H9 (cell line): ENCODE results near the gene CD59. TPM values are rescaled to one million over a fixed set of nuclear protein-coding genes. Genes with fewer than 3 reads are reported as not detected.

ENCODE experiments used
- DNase-seq: peaks from one replicate; pipeline ENCODE4 v3.0.0-alpha.2; 2017
- H2AFZ ChIP-seq: one replicate; pipeline ENCODE4 v1.6.1; 2013; ENCODE audit warnings: mild to moderate bottlenecking, low read length, control low read depth, moderate library complexity
- H2AK5ac ChIP-seq: 2 replicates; pipeline ENCODE4 v1.6.1; 2013; ENCODE audit warnings: low read length, control low read depth, mixed read lengths; ENCODE audit not compliant: insufficient read length
- H2BK120ac ChIP-seq: one replicate; pipeline ENCODE4 v1.6.1; 2013; ENCODE audit warnings: low read depth, mild to moderate bottlenecking, low read length, control low read depth, inconsistent platforms; ENCODE audit not compliant: poor library complexity, severe bottlenecking
- H2BK12ac ChIP-seq: 2 replicates; pipeline ENCODE4 v1.6.1; 2013; ENCODE audit warnings: low read length, control low read depth, mixed read lengths, low read depth; ENCODE audit not compliant: insufficient read length
- H2BK15ac ChIP-seq: 2 replicates; pipeline ENCODE4 v1.6.1; 2013; ENCODE audit warnings: low read depth, low read length, control low read depth
- H2BK20ac ChIP-seq: one replicate; pipeline ENCODE4 v1.6.1; 2013; ENCODE audit warnings: low read depth, mild to moderate bottlenecking, low read length, control low read depth, inconsistent platforms; ENCODE audit not compliant: poor library complexity, severe bottlenecking
- H2BK5ac ChIP-seq: 2 replicates; pipeline ENCODE4 v1.6.1; 2013; ENCODE audit warnings: low read length, control low read depth, mixed read lengths; ENCODE audit not compliant: insufficient read length
- H3K14ac ChIP-seq: 2 replicates; pipeline ENCODE4 v1.6.1; 2013; ENCODE audit warnings: low read length, control low read depth; ENCODE audit not compliant: insufficient read depth
- H3K18ac ChIP-seq: 2 replicates; pipeline ENCODE4 v1.6.1; 2013; ENCODE audit warnings: low read depth, mild to moderate bottlenecking, mixed read lengths, low read length, control low read depth; ENCODE audit not compliant: insufficient read length
- H3K23ac ChIP-seq: 2 replicates; pipeline ENCODE4 v1.6.1; 2013; ENCODE audit warnings: low read length, control low read depth, mixed read lengths, low read depth; ENCODE audit not compliant: insufficient read length
- H3K23me2 ChIP-seq: 2 replicates; pipeline ENCODE4 v1.6.1; 2013; ENCODE audit warnings: low read depth, mild to moderate bottlenecking, mixed read lengths, low read length, control low read depth; ENCODE audit not compliant: insufficient read length, poor library complexity, severe bottlenecking
- H3K27ac ChIP-seq: 2 replicates; pipeline ENCODE4 v1.5.1; 2013; ENCODE audit warnings: low read length, control low read depth, mixed read lengths, low read depth; ENCODE audit not compliant: insufficient read length
- H3K27me3 ChIP-seq: 2 replicates; pipeline ENCODE4 v1.6.1; 2013; ENCODE audit warnings: low read length, control low read depth, inconsistent platforms; ENCODE audit not compliant: insufficient read depth
- H3K4ac ChIP-seq: 2 replicates; pipeline ENCODE4 v1.6.1; 2013; ENCODE audit warnings: low read depth, mild to moderate bottlenecking, control low read depth, inconsistent platforms, low read length, moderate library complexity
- H3K4me1 ChIP-seq: 2 replicates; pipeline ENCODE4 v1.6.1; 2013; ENCODE audit warnings: low read length, control low read depth, inconsistent platforms; ENCODE audit not compliant: insufficient read depth
- H3K4me2 ChIP-seq: 2 replicates; pipeline ENCODE4 v1.6.1; 2013; ENCODE audit warnings: low read length, control low read depth, mixed read lengths; ENCODE audit not compliant: insufficient read length, insufficient read depth
- H3K56ac ChIP-seq: 2 replicates; pipeline ENCODE4 v1.6.1; 2013; ENCODE audit warnings: low read depth, mild to moderate bottlenecking, mixed read lengths, low read length, control low read depth; ENCODE audit not compliant: insufficient read length
- H3K79me1 ChIP-seq: 2 replicates; pipeline ENCODE4 v1.6.1; 2013; ENCODE audit warnings: low read depth, mild to moderate bottlenecking, moderate library complexity, low read length, control low read depth, inconsistent platforms; ENCODE audit not compliant: insufficient read depth, poor library complexity, severe bottlenecking
- H3K79me2 ChIP-seq: 2 replicates; pipeline ENCODE4 v1.6.1; 2013; ENCODE audit warnings: low read length, control low read depth, inconsistent platforms; ENCODE audit not compliant: insufficient read depth
- H3K9ac ChIP-seq: 2 replicates; pipeline ENCODE4 v1.6.1; 2013; ENCODE audit warnings: low read length, control low read depth, mixed read lengths; ENCODE audit not compliant: insufficient read length; ENCODE audit errors: extremely low read depth
- H3K9me3 ChIP-seq: one replicate; pipeline ENCODE4 v1.6.1; 2013; ENCODE audit warnings: low read depth, low read length, inconsistent platforms; ENCODE audit not compliant: control insufficient read depth
- H3T11ph ChIP-seq: one replicate; pipeline ENCODE4 v1.6.1; 2013; ENCODE audit warnings: mild to moderate bottlenecking, low read length, control low read depth, inconsistent platforms
- H4K20me1 ChIP-seq: one replicate; pipeline ENCODE4 v1.6.1; 2013; ENCODE audit not compliant: control insufficient read depth, insufficient read length, insufficient read depth
- H4K5ac ChIP-seq: 2 replicates; pipeline ENCODE4 v1.6.1; 2013; ENCODE audit warnings: low read depth, mild to moderate bottlenecking, mixed read lengths, low read length, control low read depth; ENCODE audit not compliant: insufficient read length
- H4K8ac ChIP-seq: replicated peaks from 2 replicates; pipeline ENCODE4 v1.6.1; 2013; ENCODE audit warnings: low read length, control low read depth, mixed read lengths, low read depth; ENCODE audit not compliant: insufficient read length
- H4K91ac ChIP-seq: 2 replicates; pipeline ENCODE4 v1.6.1; 2013; ENCODE audit warnings: low read depth, mild to moderate bottlenecking, moderate library complexity, mixed read lengths, low read length, control low read depth; ENCODE audit not compliant: insufficient read length
- H3K27ac Mint-ChIP-seq, 3 experiments: 2 replicates in 2 of 3; 3 replicates in 1 of 3; pipeline ENCODE4 v1.8.0; 2020 to 2021; ENCODE audit warnings: mixed read lengths in 3 of 3, mild to moderate bottlenecking in 1 of 3, moderate library complexity in 1 of 3
- H3K27me3 Mint-ChIP-seq: 2 replicates; pipeline ENCODE4 v1.8.0; 2021; ENCODE audit warnings: low read depth, mild to moderate bottlenecking, moderate library complexity, mixed read lengths
- H3K36me3 Mint-ChIP-seq, 3 experiments: 2 replicates in 2 of 3; 3 replicates in 1 of 3; pipeline ENCODE4 v1.8.0; 2020 to 2021; ENCODE audit warnings: low read depth in 3 of 3, mixed read lengths in 3 of 3; ENCODE audit not compliant: insufficient read depth in 1 of 3
- H3K4me1 Mint-ChIP-seq, 2 experiments: 2 replicates each; pipeline ENCODE4 v1.8.0; 2020; ENCODE audit warnings: mixed read lengths in 2 of 2
- H3K4me3 Mint-ChIP-seq, 2 experiments: 2 replicates in 1 of 2; 3 replicates in 1 of 2; pipeline ENCODE4 v1.8.0; 2020 to 2021; ENCODE audit warnings: mild to moderate bottlenecking in 2 of 2, mixed read lengths in 2 of 2, moderate library complexity in 1 of 2
- H3K9me3 Mint-ChIP-seq, 2 experiments: 2 replicates in 1 of 2; 3 replicates in 1 of 2; pipeline ENCODE4 v1.8.0; 2020; ENCODE audit warnings: mild to moderate bottlenecking in 2 of 2, mixed read lengths in 2 of 2, moderate library complexity in 1 of 2
- WGBS: extraction: QIAGEN DNeasy Blood & Tissue Kit; methylation state at CpG from one replicate; pipeline ENCODE4 v1.1.7; 2013; ENCODE audit warnings: missing lambda C conversion rate, low lambda C conversion rate, mixed read lengths; ENCODE audit not compliant: insufficient read length; ENCODE audit errors: extremely low coverage; 5-methylcytosine and 5-hydroxymethylcytosine counted together
- total RNA-seq: library from RNA; stranded (reverse); gene quantifications from 2 replicates; pipeline ENCODE4 v1.2.1, GENCODE V29; 2021
- TF ChIP-seq, protein P1 (sequence below): fragments of 200-600 bp; sonication (generic); conservative IDR thresholded peaks from 3 replicates; pipeline ENCODE4 v1.8.0; 2021; ENCODE audit warnings: antibody characterized with exemption, mild to moderate bottlenecking

The CD59 gene
- total RNA-seq, 1 experiment from 2014 or later = 91.5 TPM

DNA sequence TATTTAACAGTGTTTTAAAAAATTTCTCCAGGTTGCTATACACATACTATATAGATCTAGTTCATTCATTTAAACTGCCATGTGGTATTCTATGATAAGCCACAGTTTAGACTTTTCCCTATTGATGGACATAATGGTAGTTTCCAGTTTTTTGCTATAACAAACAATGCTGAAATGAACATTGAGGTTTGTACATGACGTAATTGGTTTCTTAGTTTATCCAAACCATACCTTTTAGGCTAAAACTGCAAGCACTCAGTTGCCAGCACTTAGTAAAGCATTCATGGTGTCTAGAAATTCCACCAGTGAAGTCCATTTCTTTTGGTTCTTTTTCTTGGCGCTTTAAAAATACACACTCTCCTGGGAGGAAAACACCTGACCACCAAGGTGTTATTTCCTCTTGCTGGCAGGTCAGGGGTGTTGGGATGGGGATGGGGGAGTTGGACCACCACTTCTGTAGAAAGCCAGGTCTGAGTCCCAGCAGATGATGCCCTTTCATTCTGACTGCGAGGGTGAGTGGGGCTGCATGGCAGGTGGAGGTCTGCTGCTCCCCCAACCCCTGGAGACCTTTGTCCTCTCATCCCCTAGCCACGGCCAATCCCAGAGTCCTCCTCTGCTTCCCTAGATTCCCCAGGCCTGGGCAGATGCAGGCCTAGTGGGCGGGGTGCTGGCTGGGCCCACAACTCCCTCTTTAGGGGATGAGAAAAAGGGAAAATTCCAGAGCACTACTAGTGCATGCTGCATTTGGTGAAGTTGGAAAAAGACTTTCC is 76.7 kb downstream of the CD59 start:
- no peak overlapping the region for H2BK12ac ChIP-seq
- no peak for DNase-seq
- H3K79me1 ChIP-seq = no peaks in the 10 kb centered on the region
- no peak overlapping the region for H2AK5ac ChIP-seq
- H3K27ac ChIP-seq = no peak overlapping the region
- H3K14ac ChIP-seq = no peak overlapping the region
- H4K5ac ChIP-seq = no peak overlapping the region
- H3K27me3 Mint-ChIP-seq = no peaks in the 10 kb centered on the region
- no peak overlapping the region for H2AFZ ChIP-seq
- no peak overlapping the region for H2BK120ac ChIP-seq
- H3K4me3 Mint-ChIP-seq = no peak overlapping the region
- TF ChIP-seq, protein P1, sequence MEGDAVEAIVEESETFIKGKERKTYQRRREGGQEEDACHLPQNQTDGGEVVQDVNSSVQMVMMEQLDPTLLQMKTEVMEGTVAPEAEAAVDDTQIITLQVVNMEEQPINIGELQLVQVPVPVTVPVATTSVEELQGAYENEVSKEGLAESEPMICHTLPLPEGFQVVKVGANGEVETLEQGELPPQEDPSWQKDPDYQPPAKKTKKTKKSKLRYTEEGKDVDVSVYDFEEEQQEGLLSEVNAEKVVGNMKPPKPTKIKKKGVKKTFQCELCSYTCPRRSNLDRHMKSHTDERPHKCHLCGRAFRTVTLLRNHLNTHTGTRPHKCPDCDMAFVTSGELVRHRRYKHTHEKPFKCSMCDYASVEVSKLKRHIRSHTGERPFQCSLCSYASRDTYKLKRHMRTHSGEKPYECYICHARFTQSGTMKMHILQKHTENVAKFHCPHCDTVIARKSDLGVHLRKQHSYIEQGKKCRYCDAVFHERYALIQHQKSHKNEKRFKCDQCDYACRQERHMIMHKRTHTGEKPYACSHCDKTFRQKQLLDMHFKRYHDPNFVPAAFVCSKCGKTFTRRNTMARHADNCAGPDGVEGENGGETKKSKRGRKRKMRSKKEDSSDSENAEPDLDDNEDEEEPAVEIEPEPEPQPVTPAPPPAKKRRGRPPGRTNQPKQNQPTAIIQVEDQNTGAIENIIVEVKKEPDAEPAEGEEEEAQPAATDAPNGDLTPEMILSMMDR = no peak
- H3K4ac ChIP-seq = no peak overlapping the region
- no peaks in the 10 kb centered on the region; the same call in 1 of the 2 replicates for H3K4me1 ChIP-seq
- no peak overlapping the region for H3K4me2 ChIP-seq
- no peak overlapping the region for H3K56ac ChIP-seq
- no peak overlapping the region for H3K18ac ChIP-seq
- H3K27me3 ChIP-seq = no peaks in the 10 kb centered on the region
- no peak overlapping the region for H4K91ac ChIP-seq
- H3K9ac ChIP-seq = no peak overlapping the region
- H4K20me1 ChIP-seq = no peaks in the 10 kb centered on the region
- no peak overlapping the region for H3T11ph ChIP-seq
- H3K79me2 ChIP-seq = no peaks in the 10 kb centered on the region
- H2BK5ac ChIP-seq = no peak overlapping the region
- peaks cover 25% of the 10 kb centered on the region in 2 experiments for H3K4me1 Mint-ChIP-seq
- no peaks in the 10 kb centered on the region for H3K23me2 ChIP-seq
- H3K9me3 ChIP-seq = no peaks in the 10 kb centered on the region
- H2BK15ac ChIP-seq = no peak overlapping the region
- H2BK20ac ChIP-seq = no peak overlapping the region
- H3K23ac ChIP-seq = no peak overlapping the region
- peaks cover 2 to 3% of the 10 kb centered on the region in 2 experiments; a peak in 2 of 5 replicates for H3K9me3 Mint-ChIP-seq
- H3K36me3 Mint-ChIP-seq = peaks cover 0 to 5% (median 4%) of the 10 kb centered on the region in 3 experiments; a peak in 2 of 7 replicates
- WGBS = no CpG with 5 or more reads among the region's 5 CpGs
- no peak overlapping the region for H3K27ac Mint-ChIP-seq
- H4K8ac ChIP-seq = no peak overlapping the region
